Gastrocnemius medialis (tissue), 4 donors: ENCODE measurements around the gene C1RL. TPM values are rescaled to one million over a fixed set of nuclear protein-coding genes. Genes with fewer than 3 reads are reported as not detected.
A peak's percentile ranks its signal among the peaks of the same experiment; 100 is the strongest.

Experiments
- ATAC-seq, 2 donors: fragments of 150-250 bp; one replicate each; pipeline ENCODE4 v1.9.1; 2016
- DNase-seq, 2 donors: peaks; one replicate each; pipeline ENCODE4 v3.0.0-alpha.2; 2019
- H3K27ac ChIP-seq, 4 donors: fragments of 200-600 bp; sonication (generic); 1 replicate in 1 of 4; 2 replicates in 3 of 4; pipeline ENCODE4 v1.5.1; 2016 to 2018; ENCODE audit warnings: mild to moderate bottlenecking in 2 of 4, moderate library complexity in 1 of 4
- H3K27me3 ChIP-seq, 3 donors: fragments of 200-600 bp; sonication (generic) in 2 of 3; 1 replicate in 1 of 3; 2 replicates in 2 of 3; pipeline versions ENCODE4 v1.5.1 to v1.6.0; 2016 to 2019; ENCODE audit warnings: mild to moderate bottlenecking in 1 of 3, moderate library complexity in 1 of 3
- H3K36me3 ChIP-seq, 2 donors: fragments of 200-600 bp; sonication (generic) in 1 of 2; one replicate each; pipeline ENCODE4 v1.5.1; 2017 to 2018
- H3K4me1 ChIP-seq, 2 donors: fragments of 200-600 bp; sonication (generic) in 1 of 2; one replicate each; pipeline ENCODE4 v1.5.1; 2016 to 2017; ENCODE audit warnings: mild to moderate bottlenecking in 2 of 2
- H3K4me3 ChIP-seq, 4 donors: fragments of 200-600 bp; sonication (generic) in 3 of 4; 1 replicate in 1 of 4; 2 replicates in 3 of 4; pipeline ENCODE4 v1.5.1; 2016 to 2019; ENCODE audit warnings: mild to moderate bottlenecking in 2 of 4
- H3K9me3 ChIP-seq, 3 donors: fragments of 200-600 bp; sonication (generic) in 2 of 3; 1 replicate in 1 of 3; 2 replicates in 2 of 3; pipeline ENCODE4 v1.5.1; 2016 to 2019
- CTCF ChIP-seq, 5 experiments: fragments of 450-650 bp in 3 of 5; fragments of 200-600 bp in 2 of 5; sonication (generic) in 2 of 5; IDR thresholded peaks in 4 of 5; conservative IDR thresholded peaks in 1 of 5; 1 replicate in 4 of 5; 2 replicates in 1 of 5; pipeline ENCODE4 v1.5.1; 2016 to 2019; ENCODE audit warnings: antibody characterized with exemption in 5 of 5, mild to moderate bottlenecking in 3 of 5, moderate library complexity in 3 of 5
- POLR2A ChIP-seq, 2 donors: fragments of 450-650 bp; IDR thresholded peaks; one replicate each; pipeline ENCODE4 v1.6.1; 2017; ENCODE audit warnings: antibody characterized with exemption in 2 of 2, mild to moderate bottlenecking in 2 of 2, moderate library complexity in 2 of 2
- in situ Hi-C, 4 donors: fragments of 200-750 bp; cut with MboI; loops; one replicate each; pipeline versions ENCODE4 v1.15.0 to v1.8.0; 2017; ENCODE audit warnings: low sequenced_read_pairs in 4 of 4
- intact Hi-C: fragments of 100-400 bp; cut with DNase I; formaldehyde crosslinking; loops from one replicate; pipeline ENCODE4 v1.15.1; 2023; ENCODE audit warnings: low total_unique reads
- total RNA-seq, 4 donors: library from RNA; depleted of rRNA; stranded (reverse); fragments of >200 nt; gene quantifications; one replicate each; pipeline versions ENCODE4 v1.1.0 to v1.2.3, GENCODE V29; 2016

C1RL gene
- total RNA-seq, 4 donors from 2014 or later: 15.0 to 18.7 (median 16.7) TPM

DNA sequence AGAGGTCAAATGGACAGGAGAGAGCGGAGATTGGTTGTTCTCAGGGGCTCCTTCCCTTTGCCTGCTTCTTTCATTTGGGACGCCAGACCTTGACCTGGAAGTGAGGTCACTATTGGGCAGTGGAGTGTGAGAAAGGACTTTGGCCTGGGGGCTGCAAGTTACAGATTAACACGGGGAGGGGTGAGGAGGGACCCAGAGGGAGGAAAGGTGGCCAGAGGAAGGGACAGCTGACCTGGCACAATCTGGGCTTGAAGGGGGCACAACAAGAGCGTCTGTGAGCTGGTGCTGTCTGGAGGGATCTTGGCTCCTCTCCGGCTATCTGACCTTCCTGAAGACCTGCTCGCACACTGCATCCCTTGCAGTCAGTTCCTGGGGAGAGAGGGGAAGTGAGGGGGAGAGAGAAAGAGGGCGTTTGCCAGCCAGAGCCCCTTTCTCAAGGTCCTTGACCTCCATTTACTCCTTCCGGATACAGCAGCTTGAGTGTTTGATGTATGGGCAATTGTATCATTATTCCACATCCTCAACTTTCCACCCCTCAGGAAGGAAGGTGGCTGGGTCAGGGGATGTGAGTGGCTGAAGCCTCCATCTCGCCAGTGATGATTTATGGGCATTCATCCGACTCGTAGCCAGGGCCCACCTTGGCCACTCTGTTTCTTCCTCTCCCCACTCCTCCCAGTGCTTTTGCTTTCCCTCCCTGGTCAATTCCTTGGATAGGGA is 14.9 kb upstream of the C1RL start:
- peaks cover 5 to 15% of the 10 kb centered on the region in 2 donors for H3K4me1 ChIP-seq
- no peaks in the 10 kb centered on the region for H3K36me3 ChIP-seq
- H3K27me3 ChIP-seq: peaks cover 4 to 13% (median 4%) of the 10 kb centered on the region in 3 donors
- intact Hi-C loops (no loop called here), in situ Hi-C loops (loop anchor here in 2 of 4 donors (25.0 kb wide), 2 partner anchors 187 to 212 kb away; partner anchors contain the start of genes ATN1 (in 1 of the 2), C12orf57 (in 1 of the 2), ENO2 (in 1 of the 2) and LRRC23 (in 1 of the 2))
- peak overlapping the region in 1 of 4 donors; percentile 33 for H3K27ac ChIP-seq
- DNase-seq (no peak), ATAC-seq (no peak)
- H3K9me3 ChIP-seq: no peaks in the 10 kb centered on the region
- no peak for TF ChIP-seq POLR2A (IDR thresholded peaks at IDR 0.05)
- H3K4me3 ChIP-seq: no peak overlapping the region

GRCh38 chr12:7122811-7123769 is 14.1 kb upstream of the C1RL start:
- H3K27ac ChIP-seq: peak overlapping the region in 2 of 4 donors; percentile 15 to 33
- DNase-seq (no peak), ATAC-seq (no peak)
- H3K4me3 ChIP-seq: no peak overlapping the region
- H3K27me3 ChIP-seq: peaks cover 0 to 7% (median 0%) of the 10 kb centered on the region in 3 donors
- H3K4me1 ChIP-seq: peaks cover 5 to 11% of the 10 kb centered on the region in 2 donors
- in situ Hi-C loops (loop anchor here in 2 of 4 donors (25.0 kb wide), 2 partner anchors 186 to 211 kb away; partner anchors contain the start of genes ATN1 (in 1 of the 2), C12orf57 (in 1 of the 2), ENO2 (in 1 of the 2) and LRRC23 (in 1 of the 2)), intact Hi-C loops (no loop called here)
- no peaks in the 10 kb centered on the region for H3K36me3 ChIP-seq
- H3K9me3 ChIP-seq: no peaks in the 10 kb centered on the region
- TF ChIP-seq CTCF (IDR thresholded peaks at IDR 0.05 in 4 of 5, conservative IDR thresholded peaks at IDR 0.05 in 1 of 5) (no peak), POLR2A (IDR thresholded peaks at IDR 0.05) (no peak)

GRCh38 chr12:7121324-7121723 is 12.3 kb upstream of the C1RL start:
- Histone ChIP-seq H3K27me3 (no peaks in the 10 kb centered on the region), H3K9me3 (no peaks in the 10 kb centered on the region), H3K4me1 (peaks cover 5 to 11% of the 10 kb centered on the region in 2 donors), H3K4me3 (no peak overlapping the region), H3K27ac (no peak overlapping the region), H3K36me3 (no peaks in the 10 kb centered on the region)
- no peak for DNase-seq
- TF ChIP-seq POLR2A (IDR thresholded peaks at IDR 0.05) (no peak), CTCF (IDR thresholded peaks at IDR 0.05 in 4 of 5, conservative IDR thresholded peaks at IDR 0.05 in 1 of 5) (no peak)
- no peak for ATAC-seq
- in situ Hi-C loops (loop anchor here in 2 of 4 donors (25.0 kb wide), 2 partner anchors 184 to 209 kb away; partner anchors contain the start of genes ATN1 (in 1 of the 2), C12orf57 (in 1 of the 2), ENO2 (in 1 of the 2) and LRRC23 (in 1 of the 2)), intact Hi-C loops (no loop called here)

GRCh38 chr12:7120166-7120565 is 11.2 kb upstream of the C1RL start:
- DNase-seq (no peak), ATAC-seq (no peak)
- H3K9me3 ChIP-seq: no peaks in the 10 kb centered on the region
- in situ Hi-C loops (loop anchor here in 2 of 4 donors (25.0 kb wide), 2 partner anchors 183 to 208 kb away; partner anchors contain the start of genes ATN1 (in 1 of the 2), C12orf57 (in 1 of the 2), ENO2 (in 1 of the 2) and LRRC23 (in 1 of the 2)), intact Hi-C loops (no loop called here)
- H3K4me3 ChIP-seq: no peak overlapping the region
- H3K27ac ChIP-seq: no peak overlapping the region
- no peaks in the 10 kb centered on the region for H3K36me3 ChIP-seq
- H3K27me3 ChIP-seq: no peaks in the 10 kb centered on the region
- no peak for TF ChIP-seq POLR2A (IDR thresholded peaks at IDR 0.05)
- TF ChIP-seq CTCF (IDR thresholded peaks at IDR 0.05 in 4 of 5, conservative IDR thresholded peaks at IDR 0.05 in 1 of 5): no peak
- peaks cover 5 to 11% of the 10 kb centered on the region in 2 donors for H3K4me1 ChIP-seq
